Neutrophil (primary cell): ENCODE data around the gene SHROOM4.

Experiments
- H3K27ac ChIP-seq: fragments of 200-600 bp; sonication (generic); 2 replicates; pipeline ENCODE4 v1.5.1; 2016; ENCODE audit warnings: mild to moderate bottlenecking, moderate library complexity
- H3K27me3 ChIP-seq: fragments of 200-600 bp; sonication (generic); 2 replicates; pipeline ENCODE4 v1.6.0; 2016; ENCODE audit warnings: mild to moderate bottlenecking
- H3K36me3 ChIP-seq: fragments of 200-600 bp; sonication (generic); 2 replicates; pipeline ENCODE4 v1.5.1; 2017
- H3K4me1 ChIP-seq, 2 experiments: fragments of 200-600 bp in 1 of 2; sonication (generic) in 1 of 2; 1 replicate in 1 of 2; 2 replicates in 1 of 2; pipeline versions ENCODE4 v1.5.1 to v1.6.1; 2013 to 2016; ENCODE audit warnings: low read depth in 1 of 2, low read length in 1 of 2, mild to moderate bottlenecking in 1 of 2, moderate library complexity in 1 of 2; ENCODE audit not compliant: control insufficient read depth in 1 of 2, insufficient read depth in 1 of 2
- H3K4me3 ChIP-seq, 2 experiments: fragments of 200-600 bp in 1 of 2; sonication (generic) in 1 of 2; 1 replicate in 1 of 2; 2 replicates in 1 of 2; pipeline ENCODE4 v1.5.1; 2013 to 2016; ENCODE audit warnings: low read depth in 1 of 2, low read length in 1 of 2, mild to moderate bottlenecking in 1 of 2, moderate library complexity in 1 of 2
- H3K9me3 ChIP-seq: fragments of 200-600 bp; sonication (generic); 2 replicates; pipeline ENCODE4 v1.5.1; 2016
- TF ChIP-seq, protein P1 (sequence below): fragments of 200-600 bp; sonication (generic); IDR thresholded peaks from 2 replicates; pipeline ENCODE4 v1.5.1; 2016; ENCODE audit warnings: antibody characterized with exemption

Gene SHROOM4

DNA sequence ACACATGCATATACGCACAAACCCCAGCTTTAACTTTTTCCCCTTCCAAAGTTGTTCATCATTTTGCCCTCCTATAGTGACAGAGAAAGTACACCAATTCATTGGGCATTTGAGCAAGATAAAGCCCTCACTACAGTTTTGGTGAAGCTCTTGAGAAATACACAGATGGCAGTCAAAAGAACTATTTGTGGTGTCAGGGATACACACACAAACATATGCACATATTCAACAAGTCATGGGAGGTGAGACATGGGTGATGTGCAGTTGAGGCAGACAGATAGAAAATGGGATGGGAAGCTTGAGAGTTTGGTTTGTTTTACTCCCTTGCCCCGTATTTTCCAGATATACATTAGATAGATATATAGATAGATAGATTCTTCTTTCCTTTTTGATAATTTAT is 11.8 kb upstream of the SHROOM4 start:
- Histone ChIP-seq H3K4me1 (no peaks in the 10 kb centered on the region), H3K9me3 (no peaks in the 10 kb centered on the region), H3K27ac (no peak overlapping the region), H3K27me3 (no peaks in the 10 kb centered on the region), H3K4me3 (no peak overlapping the region), H3K36me3 (no peaks in the 10 kb centered on the region)
- TF ChIP-seq, protein P1, sequence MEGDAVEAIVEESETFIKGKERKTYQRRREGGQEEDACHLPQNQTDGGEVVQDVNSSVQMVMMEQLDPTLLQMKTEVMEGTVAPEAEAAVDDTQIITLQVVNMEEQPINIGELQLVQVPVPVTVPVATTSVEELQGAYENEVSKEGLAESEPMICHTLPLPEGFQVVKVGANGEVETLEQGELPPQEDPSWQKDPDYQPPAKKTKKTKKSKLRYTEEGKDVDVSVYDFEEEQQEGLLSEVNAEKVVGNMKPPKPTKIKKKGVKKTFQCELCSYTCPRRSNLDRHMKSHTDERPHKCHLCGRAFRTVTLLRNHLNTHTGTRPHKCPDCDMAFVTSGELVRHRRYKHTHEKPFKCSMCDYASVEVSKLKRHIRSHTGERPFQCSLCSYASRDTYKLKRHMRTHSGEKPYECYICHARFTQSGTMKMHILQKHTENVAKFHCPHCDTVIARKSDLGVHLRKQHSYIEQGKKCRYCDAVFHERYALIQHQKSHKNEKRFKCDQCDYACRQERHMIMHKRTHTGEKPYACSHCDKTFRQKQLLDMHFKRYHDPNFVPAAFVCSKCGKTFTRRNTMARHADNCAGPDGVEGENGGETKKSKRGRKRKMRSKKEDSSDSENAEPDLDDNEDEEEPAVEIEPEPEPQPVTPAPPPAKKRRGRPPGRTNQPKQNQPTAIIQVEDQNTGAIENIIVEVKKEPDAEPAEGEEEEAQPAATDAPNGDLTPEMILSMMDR = no peak

DNA sequence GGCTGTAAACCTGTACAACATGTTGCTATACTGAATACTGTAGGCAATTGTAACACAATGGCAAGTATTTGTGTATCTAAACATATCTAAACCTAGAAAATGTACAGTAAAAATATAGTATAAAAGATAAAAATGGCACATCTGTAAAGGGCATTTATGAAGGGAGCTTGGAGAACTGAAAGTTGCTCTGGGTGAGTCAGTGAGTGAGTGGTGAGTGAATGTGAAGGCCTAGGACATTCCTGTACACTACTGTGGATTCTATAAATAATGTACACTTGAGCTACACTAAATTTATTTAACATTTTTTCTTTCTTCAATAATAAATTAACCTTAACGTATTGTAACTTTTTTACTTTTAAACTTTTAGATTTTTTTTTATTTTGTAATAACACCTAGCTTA is 5.0 kb upstream of the SHROOM4 start:
- no peak overlapping the region for H3K27ac ChIP-seq
- TF ChIP-seq, protein P1 = no peak
- H3K36me3 ChIP-seq = no peaks in the 10 kb centered on the region
- H3K27me3 ChIP-seq = no peaks in the 10 kb centered on the region
- H3K4me3 ChIP-seq = no peak overlapping the region
- no peaks in the 10 kb centered on the region for H3K9me3 ChIP-seq
- peaks cover 28 to 33% of the 10 kb centered on the region in 2 experiments for H3K4me1 ChIP-seq

DNA sequence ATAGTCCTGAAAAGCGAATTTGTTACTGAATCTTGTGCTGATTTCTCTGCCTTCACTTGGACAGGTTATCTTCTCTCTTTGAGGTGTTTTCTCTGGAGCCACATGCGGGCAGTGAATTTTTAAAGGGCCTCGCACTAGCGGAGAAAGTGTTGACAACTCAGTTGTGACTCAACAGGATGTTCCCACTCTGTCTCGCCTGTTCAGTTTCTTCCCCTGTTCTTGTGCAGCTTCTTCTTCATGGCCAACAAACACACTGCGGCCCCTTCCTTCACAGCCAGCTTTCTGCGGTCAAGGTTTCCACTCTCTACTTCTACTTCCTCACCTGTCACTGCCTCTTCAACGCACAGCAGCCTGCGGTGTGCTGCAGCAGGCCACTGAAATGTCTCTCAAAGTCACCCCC is 1.1 kb upstream of the SHROOM4 start:
- Histone ChIP-seq H3K4me1 (peaks cover 33 to 59% of the 10 kb centered on the region in 2 experiments), H3K27ac (peak overlapping the region; percentile 79)

DNA sequence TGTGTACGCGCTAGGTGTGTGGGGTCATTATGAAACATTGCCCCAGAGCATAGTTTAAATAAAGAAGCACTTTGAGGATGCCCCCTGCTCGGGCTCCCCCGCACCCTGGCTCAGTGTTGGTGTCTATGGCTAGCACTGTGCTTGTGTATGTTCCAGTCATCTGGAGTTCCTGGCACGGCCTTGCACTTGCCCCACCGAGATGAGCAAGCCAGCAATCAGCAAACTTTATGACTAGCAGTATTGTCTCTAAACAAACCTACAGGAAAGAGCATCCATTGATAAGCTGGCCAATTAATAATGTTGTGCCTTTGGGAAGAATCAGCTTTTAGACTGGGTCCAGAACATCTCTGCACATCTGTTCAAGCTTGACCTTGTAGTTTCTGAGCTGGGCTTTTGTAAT is 707 bp upstream of the SHROOM4 start:
- Histone ChIP-seq H3K36me3 (no peaks in the 10 kb centered on the region), H3K27me3 (no peaks in the 10 kb centered on the region), H3K9me3 (no peaks in the 10 kb centered on the region), H3K4me3 (peak overlapping the region; percentile 60 to 66), H3K4me1 (peaks cover 33 to 59% of the 10 kb centered on the region in 2 experiments), H3K27ac (peak overlapping the region; percentile 79)
- TF ChIP-seq, protein P1 = no peak

More for the DNA sequence above, 1.1 kb upstream of the SHROOM4 start:
- Histone ChIP-seq H3K4me3 (peak overlapping the region in 1 of 2 experiments; percentile 66), H3K27me3 (no peaks in the 10 kb centered on the region), H3K36me3 (no peaks in the 10 kb centered on the region), H3K9me3 (no peaks in the 10 kb centered on the region)
- TF ChIP-seq, protein P1 = no peak

DNA sequence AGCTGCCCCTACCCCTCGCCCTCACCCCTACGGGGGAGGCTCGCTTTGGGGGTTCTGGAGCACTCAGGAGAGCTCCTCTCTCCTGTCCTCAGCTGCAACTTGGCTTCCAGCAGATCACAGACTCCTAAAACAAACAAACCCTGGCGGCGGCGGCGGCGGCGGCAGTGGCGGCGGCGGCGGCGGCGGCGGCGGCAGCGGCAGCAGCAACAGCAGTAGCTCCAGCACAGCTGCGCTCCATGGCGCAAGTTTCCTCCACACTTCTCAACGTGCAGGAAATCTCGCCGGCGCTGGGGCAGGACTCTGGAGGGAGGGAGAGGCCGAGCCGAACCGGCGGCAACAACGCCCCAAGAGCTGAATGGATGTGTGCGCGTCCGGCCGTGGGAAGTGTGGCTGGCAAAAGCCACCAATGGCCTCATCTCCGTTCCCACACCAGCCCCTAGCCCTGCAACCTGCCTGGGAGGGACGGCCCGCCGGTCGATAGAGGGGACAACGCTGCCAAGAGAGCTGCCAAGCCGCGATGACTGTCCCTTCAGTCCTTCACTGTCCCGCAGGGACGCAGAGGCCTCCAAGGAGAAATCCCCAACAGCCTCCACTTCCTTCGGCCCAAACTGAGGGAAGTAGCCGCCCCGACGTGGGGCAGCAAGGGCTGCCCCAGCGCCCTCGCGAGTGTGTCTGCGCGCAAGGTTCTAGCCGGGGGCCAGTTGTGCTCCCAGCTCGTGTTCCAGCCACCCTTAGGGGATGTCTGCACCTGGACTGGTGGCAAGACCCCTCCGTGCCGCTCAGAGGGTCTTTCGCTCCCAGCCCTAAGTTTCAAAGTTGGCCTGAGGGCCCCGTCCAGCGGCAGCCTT is 775 bp downstream of the SHROOM4 start:
- peak overlapping the region; percentile 60 to 66 for H3K4me3 ChIP-seq
- no peaks in the 10 kb centered on the region for H3K9me3 ChIP-seq
- TF ChIP-seq, protein P1 = no peak
- H3K36me3 ChIP-seq = no peaks in the 10 kb centered on the region
- peaks cover 33 to 59% of the 10 kb centered on the region in 2 experiments for H3K4me1 ChIP-seq
- H3K27ac ChIP-seq = peak overlapping the region; percentile 79
- H3K27me3 ChIP-seq = no peaks in the 10 kb centered on the region
